RWPE1 (cell line): ENCODE data around the gene RPN1.
"Not testable (repeated sequence)": the region's sequence is repeated elsewhere in the genome, so short reads cannot be mapped to it uniquely, and the experiment has no call there.

ENCODE experiments used
- CTCF ChIA-PET: fragments of 350-600 bp; sonication (Branson Sonifier 250); formaldehyde crosslinking; extraction: SDS; loops from one replicate; lab custom pipeline; 2021; lab: Yijun Ruan, JAX
- POLR2A ChIA-PET: fragments of 400-600 bp; formaldehyde crosslinking; extraction: SDS; loops from one replicate; lab custom pipeline; 2020; ENCODE audit warnings: antibody characterized with exemption; ENCODE audit not compliant: low non-redundant PET; lab: Yijun Ruan, JAX
- DNase-seq: peaks from one replicate; pipeline ENCODE4 v3.0.0; 2012; ENCODE audit warnings: low spot score
- H3K27ac ChIP-seq: fragments of 450-650 bp; 2 replicates; pipeline ENCODE4 v1.5.1; 2017
- TF ChIP-seq, protein P1 (sequence below): fragments of 450-650 bp; conservative IDR thresholded peaks from 2 replicates; pipeline ENCODE4 v1.5.1; 2017; ENCODE audit warnings: low read depth, mild to moderate bottlenecking

RPN1 gene

DNA sequence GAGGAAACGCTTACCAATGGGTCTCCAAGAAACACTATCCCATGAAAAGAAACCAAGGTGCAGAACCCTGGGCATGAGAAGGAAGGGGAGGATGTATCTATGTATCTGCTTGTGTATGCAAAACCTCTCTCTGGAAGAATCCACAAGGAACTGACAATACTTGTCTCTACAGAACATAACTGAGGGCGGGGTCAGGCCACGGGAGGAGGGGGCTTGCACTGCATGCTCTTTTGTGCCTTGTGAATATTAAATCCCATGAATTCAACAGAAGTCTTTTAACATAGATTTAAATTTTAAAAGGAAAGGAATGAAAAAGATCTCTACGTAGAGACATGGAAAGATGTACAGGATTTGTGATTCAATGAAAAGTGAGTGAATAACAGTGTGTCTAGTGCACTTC is 57.8 kb downstream of the RPN1 start:
- H3K27ac ChIP-seq: no peak overlapping the region
- ChIA-PET CTCF (no interaction called here), POLR2A (no interaction called here)
- no peak for DNase-seq
- TF ChIP-seq, protein P1, sequence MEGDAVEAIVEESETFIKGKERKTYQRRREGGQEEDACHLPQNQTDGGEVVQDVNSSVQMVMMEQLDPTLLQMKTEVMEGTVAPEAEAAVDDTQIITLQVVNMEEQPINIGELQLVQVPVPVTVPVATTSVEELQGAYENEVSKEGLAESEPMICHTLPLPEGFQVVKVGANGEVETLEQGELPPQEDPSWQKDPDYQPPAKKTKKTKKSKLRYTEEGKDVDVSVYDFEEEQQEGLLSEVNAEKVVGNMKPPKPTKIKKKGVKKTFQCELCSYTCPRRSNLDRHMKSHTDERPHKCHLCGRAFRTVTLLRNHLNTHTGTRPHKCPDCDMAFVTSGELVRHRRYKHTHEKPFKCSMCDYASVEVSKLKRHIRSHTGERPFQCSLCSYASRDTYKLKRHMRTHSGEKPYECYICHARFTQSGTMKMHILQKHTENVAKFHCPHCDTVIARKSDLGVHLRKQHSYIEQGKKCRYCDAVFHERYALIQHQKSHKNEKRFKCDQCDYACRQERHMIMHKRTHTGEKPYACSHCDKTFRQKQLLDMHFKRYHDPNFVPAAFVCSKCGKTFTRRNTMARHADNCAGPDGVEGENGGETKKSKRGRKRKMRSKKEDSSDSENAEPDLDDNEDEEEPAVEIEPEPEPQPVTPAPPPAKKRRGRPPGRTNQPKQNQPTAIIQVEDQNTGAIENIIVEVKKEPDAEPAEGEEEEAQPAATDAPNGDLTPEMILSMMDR: no peak

DNA sequence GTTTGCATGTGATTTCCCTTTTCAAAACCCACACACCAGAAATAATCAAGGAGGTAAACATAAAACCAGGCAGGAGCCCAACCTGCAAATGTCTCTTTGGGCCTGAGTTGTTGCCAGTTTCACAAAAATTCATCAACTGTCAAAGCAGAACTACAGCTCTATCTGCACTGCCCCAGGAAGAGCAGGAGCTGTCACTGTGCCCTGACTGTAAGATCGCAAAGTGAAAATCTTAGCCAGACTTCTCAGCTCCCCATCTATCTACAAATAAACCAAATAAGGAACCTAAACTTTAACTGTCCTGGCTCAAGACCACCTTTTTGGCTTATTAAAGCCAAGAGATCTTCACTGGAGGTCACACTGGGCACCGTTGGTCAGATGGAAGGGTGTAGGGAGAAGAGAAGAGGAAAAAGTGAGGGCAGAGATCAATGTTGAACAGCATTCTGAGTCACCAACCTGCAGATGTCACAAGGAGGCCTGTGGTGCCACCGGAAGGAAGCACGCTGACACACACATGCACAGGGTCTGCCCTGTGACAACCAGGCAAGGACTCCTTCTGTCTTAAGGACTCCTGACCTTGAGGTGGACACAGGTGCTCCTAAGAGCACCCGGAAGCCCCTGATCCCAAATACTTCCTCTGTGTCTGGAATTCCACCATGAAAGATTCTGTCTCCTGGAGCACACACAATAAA is 58.7 kb downstream of the RPN1 start:
- DNase-seq: no peak
- H3K27ac ChIP-seq: no peak overlapping the region
- TF ChIP-seq, protein P1: no peak
- ChIA-PET CTCF (interaction anchor here (0.6 to 1.0 kb wide), 3 partner anchors 19 to 198 kb away, joined by 3 to 4 read pairs (median 3); no protein-coding TSS in a partner anchor), POLR2A (no interaction called here)

DNA sequence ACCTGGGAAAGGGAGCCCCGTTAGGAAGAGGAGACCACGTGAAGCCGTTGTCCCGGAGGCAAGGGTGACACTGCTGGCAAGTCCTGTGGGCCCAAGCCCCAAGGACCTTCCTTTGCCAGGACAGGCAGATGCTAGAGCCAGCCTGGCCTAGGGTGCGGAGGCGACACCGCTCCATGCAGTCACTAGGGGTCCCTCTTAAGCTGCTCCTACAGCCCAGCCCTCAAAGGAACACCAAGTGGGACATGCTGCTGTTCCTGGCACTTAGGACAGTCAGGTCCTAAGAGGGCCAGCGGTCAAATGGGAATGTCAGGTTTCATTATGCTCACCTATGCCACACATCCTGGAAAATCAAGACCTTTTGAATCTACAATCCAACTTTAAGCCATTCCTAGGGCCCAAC is 59.7 kb downstream of the RPN1 start:
- TF ChIP-seq, protein P1: no peak
- CTCF ChIA-PET: interaction anchor here (0.6 to 1.0 kb wide), 2 partner anchors 18 to 266 kb away, joined by 4 to 5 read pairs; no protein-coding TSS in a partner anchor
- POLR2A ChIA-PET: no interaction called here
- no peak overlapping the region for H3K27ac ChIP-seq
- no peak for DNase-seq

DNA sequence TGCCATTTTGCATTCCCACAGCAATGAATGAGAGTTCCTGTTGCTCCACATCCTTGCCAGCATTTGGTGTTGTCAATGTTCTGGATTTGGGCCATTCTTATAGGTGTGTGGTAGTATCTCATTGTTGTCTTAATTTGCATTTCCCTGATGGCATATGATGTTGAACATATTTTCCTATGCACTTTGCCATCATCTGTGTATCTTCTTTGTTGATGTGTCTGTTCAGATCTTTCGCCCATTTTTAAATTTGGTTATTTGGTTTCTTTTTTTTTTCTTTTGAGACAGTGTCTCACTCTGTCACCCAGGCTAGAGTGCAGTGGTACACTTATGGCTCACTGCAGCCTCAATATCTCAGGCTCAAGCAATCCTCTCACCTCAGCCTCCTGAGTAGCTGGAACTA is 60.6 kb downstream of the RPN1 start:
- CTCF ChIA-PET, H3K27ac ChIP-seq: not testable (repeated sequence)

DNA sequence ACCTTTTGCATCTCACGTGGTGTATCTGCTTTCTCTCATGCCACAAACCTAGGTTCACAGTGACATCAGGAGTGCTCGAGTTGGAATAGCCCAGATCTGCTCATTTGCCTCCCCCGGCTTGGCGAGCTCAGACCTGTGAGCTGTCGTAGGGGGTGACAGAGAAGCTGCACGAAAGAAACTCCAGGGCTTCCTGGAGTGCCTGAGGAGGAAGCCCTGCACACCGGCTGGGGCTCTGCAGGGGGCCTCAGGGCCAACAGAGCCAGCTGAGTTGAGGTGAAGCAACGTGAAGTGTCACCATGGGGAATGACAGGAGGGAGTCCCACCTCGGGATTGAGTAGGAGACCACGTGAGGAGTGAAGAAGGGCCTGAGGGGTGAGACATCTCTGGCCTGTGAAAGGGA is 62.5 kb downstream of the RPN1 start:
- H3K27ac ChIP-seq: no peak overlapping the region
- TF ChIP-seq, protein P1: no peak
- DNase-seq: no peak
- ChIA-PET CTCF (interaction anchor here (0.7 to 1.1 kb wide), 3 partner anchors 33 to 493 kb away, joined by 3 to 4 read pairs (median 3); no protein-coding TSS in a partner anchor), POLR2A (interaction anchor here (0.7 kb wide), 1 partner anchor 159 kb away, joined by 3 read pairs; no protein-coding TSS in a partner anchor)

More for the DNA sequence above, 60.6 kb downstream of the RPN1 start:
- DNase-seq, POLR2A ChIA-PET: not testable (repeated sequence)

DNA sequence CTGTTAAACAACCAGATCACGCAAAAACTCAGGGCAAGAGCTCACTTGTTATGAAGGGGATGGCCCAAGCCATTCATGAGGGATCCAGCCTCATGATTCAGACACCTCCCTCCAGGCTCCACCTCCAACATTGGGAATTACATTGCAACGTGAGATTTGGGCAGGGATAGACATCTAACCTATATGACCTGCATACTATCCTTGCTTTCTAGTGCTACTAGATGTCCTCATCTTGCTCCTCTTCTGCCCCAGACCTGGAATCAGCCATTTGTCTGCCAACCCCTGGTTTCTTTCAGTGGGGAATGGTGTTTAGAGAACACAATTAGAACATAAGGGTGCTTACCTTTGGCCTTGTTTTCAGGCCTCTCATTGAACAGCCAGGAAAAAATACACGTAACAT is 63.2 kb downstream of the RPN1 start:
- TF ChIP-seq, protein P1: no peak
- no peak for DNase-seq
- H3K27ac ChIP-seq: no peak overlapping the region
- POLR2A ChIA-PET: no interaction called here
- CTCF ChIA-PET: no interaction called here

DNA sequence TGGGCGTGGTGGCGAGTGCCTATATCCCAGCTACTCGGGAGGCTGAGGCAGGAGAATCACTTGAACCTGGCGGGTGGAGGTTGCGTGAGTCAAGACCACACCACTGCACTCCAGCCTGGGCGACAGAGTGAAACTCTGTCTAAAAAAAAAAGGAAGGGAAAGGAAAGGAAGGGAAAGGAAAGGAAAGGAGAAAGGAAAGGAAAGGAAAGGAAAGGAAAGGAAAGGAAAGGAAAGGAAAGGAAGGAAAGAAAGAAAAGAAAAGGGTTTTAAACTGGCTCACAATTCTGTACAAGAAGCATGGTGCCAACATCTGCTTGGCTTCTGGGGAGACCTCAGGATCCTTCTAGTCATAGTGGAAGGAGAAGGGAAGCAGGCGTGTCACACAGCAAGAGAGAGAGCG is 63.7 kb downstream of the RPN1 start:
- POLR2A ChIA-PET, DNase-seq, H3K27ac ChIP-seq: not testable (repeated sequence)
- CTCF ChIA-PET: interaction anchor here (0.6 kb wide), 1 partner anchor 8 kb away, joined by 3 read pairs; no protein-coding TSS in a partner anchor

DNA sequence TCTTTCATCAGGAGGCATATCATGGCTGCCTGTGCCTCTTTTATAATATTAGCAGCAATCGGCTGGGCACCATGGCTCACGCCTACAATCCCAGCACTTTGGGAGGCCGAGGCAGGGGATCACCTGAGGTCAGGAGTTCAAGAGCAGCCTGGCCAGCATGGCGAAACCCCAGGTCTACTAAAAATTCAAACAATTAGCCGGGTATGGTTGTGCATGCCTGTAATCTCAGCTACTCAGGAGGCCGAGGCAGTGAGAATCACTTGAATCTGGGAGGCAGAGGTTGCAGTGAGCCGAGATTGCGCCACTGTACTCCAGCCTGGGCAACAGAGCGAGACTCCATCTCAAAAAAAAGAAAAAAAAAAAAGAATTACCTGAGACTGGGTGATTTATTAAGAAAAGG is 64.2 kb downstream of the RPN1 start:
- POLR2A ChIA-PET, H3K27ac ChIP-seq, DNase-seq: not testable (repeated sequence)
- CTCF ChIA-PET: interaction anchor here (0.6 kb wide), 1 partner anchor 8 kb away, joined by 3 read pairs; no protein-coding TSS in a partner anchor
